ENCODE data around the gene TEX28.
"Not testable (repeated sequence)": the region's sequence is repeated elsewhere in the genome, so short reads cannot be mapped to it uniquely, and the experiment has no call there.

The TEX28 gene, protein sequence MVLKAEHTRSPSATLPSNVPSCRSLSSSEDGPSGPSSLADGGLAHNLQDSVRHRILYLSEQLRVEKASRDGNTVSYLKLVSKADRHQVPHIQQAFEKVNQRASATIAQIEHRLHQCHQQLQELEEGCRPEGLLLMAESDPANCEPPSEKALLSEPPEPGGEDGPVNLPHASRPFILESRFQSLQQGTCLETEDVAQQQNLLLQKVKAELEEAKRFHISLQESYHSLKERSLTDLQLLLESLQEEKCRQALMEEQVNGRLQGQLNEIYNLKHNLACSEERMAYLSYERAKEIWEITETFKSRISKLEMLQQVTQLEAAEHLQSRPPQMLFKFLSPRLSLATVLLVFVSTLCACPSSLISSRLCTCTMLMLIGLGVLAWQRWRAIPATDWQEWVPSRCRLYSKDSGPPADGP

DNA sequence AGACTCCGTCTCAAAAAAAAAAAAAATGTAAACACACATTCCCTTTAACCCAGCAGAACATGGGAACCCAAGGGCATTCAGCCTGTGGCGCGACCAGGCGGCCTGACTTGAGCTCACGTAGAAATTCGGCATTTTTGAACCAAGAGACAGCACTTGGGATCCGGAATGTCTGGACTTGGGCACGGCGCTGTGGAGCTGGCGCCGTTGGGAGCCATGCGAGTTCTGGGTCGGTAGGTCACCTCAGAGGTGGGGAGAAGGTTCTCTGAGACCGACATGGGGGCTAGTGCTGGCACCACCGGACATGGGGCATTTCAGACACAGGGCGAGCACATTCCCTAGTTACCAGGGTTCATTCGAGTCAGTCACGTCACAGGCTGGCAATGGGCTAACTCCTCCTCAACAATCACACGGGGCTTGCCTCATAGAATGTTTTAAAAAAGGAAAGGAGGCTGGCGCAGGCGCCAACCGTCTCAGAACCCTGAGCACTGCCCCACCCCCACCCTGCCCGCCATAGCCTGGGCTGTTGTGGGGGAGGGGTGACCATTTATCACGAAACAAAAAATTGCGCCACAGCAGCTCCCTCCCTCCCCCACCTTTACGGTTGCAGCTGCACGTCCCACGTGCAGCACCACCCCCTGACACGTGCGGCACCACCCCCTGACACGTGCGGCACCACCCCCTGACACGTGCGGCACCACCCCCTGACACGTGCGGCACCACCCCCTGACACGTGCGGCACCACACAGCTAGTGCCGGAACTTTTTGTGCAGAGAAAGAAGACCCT is at the start of gene TEX28:
TEX28 (minus strand) TSS at position 334 of the 784 bp plus-strand sequence. CDS start 3,007 bp downstream, outside the sequence.
- no peak for DNase-seq (ENCODE audit: low spot score)
- TF ChIP-seq, protein P1, sequence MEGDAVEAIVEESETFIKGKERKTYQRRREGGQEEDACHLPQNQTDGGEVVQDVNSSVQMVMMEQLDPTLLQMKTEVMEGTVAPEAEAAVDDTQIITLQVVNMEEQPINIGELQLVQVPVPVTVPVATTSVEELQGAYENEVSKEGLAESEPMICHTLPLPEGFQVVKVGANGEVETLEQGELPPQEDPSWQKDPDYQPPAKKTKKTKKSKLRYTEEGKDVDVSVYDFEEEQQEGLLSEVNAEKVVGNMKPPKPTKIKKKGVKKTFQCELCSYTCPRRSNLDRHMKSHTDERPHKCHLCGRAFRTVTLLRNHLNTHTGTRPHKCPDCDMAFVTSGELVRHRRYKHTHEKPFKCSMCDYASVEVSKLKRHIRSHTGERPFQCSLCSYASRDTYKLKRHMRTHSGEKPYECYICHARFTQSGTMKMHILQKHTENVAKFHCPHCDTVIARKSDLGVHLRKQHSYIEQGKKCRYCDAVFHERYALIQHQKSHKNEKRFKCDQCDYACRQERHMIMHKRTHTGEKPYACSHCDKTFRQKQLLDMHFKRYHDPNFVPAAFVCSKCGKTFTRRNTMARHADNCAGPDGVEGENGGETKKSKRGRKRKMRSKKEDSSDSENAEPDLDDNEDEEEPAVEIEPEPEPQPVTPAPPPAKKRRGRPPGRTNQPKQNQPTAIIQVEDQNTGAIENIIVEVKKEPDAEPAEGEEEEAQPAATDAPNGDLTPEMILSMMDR (IDR thresholded peaks at IDR 0.05), result no peak
- Histone ChIP-seq H3K27ac (no peak within 1 kb of the TSS), H3K4me3 (no peak within 1 kb of the TSS)

DNA sequence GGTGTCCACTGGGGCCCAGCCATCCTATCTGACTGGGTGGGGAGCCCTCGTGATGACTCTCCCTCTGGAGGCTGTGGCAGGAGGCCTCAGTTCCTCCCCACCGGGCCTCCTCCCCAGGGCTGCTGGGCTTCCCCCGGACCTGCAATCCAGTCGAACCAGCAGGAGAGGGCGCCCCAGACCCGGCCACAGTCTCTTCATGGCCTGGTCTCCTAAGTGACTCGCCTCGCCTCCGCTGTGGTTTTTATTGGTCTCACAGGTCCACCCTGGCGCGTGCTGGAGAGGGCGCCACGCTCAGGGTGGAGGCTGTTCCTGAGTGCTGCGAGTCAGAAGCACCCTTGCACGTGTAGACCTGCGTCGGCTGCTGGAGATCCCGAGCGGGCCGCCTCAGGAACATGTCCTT is 48.7 kb upstream of the TEX28 start:
- DNase-seq (ENCODE audit: low spot score); H3K27ac ChIP-seq; H3K4me3 ChIP-seq: not testable (repeated sequence)

DNA sequence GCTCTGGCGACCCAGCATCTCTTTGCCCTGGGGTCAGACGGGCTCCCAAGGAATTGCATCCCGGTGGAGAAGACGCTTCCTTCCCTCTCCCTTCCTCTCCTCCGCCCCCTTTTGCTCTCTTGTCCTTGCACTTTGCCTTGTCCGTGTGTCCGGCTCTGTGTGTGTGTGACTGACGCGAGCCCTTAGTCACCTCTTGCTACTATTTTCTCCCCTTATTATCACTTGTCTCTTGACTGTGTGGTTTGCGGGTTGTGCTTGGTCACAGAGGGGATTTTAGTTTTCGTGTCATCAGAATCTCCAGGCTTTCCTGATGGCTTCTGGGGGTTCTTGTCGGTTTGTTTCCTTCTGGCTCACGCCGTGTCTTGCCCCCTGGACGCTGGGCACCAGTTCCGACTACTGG is 48.1 kb upstream of the TEX28 start:
- H3K4me3 ChIP-seq, result not testable (repeated sequence)

DNA sequence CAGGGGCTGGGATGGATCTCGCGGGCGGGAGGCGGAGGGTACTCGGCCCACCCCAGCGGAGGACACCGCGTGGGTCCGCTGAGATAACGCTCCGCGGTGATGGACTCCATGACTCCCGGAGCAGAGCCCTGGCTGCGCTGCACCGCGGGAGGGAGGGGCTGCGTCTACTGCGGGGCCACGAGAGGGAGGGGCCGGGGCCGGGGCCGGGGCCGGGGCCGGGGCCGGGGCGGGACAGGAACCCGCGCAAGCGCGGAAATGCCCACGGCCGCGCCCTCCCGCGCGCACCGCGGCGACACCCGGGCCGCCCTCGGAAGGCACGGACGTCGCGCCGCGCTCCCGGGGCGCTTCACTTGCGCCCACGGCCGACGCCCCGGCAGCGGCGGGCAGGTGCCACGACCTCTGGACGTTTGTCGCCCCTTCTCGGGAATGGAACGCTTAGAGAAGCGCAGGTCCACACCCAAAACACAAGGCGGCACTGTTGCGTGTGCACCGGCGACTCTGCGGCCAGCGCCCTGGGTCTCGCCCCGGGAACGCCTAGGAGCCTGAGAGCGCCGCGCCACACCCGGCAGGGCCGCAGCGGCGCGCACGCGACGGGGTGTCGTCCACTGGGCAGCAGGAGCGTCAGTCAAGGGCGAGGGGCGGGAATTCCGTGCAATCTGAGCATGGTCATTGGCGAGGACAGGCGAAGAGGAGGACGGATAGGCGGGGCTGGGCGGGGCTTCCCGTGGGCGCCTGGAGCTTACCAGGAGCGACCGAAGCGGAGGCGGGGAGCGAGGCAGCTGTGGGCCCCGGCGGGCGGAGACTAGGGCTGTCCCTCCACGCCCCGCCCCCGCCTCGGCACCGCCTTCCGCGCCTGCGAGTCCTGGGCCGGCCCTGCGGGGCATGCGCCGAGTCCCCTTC is 46.7 kb upstream of the TEX28 start:
- not testable (repeated sequence) for H3K27ac ChIP-seq; DNase-seq (ENCODE audit: low spot score); H3K4me3 ChIP-seq

More for the DNA sequence above, 48.1 kb upstream of the TEX28 start:
- H3K27ac ChIP-seq; DNase-seq (ENCODE audit: low spot score): not testable (repeated sequence)

DNA sequence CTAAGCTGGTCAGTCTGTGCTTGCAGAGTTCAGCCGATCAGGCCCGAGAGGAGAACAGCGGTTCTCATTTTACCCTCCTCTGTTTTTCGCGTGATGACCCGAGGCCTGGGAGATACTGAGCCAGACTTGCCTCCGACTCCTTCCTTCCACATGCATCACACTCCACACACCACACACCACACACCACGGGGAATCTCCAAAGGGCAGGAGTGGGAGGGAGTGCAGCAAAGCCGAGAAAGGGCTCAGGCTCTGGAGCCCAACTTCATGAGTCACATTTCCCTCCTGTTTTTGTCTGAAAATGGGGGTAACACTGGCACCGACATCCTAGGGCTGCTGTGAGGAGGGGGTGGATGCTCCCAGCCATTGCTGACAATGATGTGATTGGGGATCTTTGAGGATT is 39.6 kb upstream of the TEX28 start:
- TF ChIP-seq, protein P1 (IDR thresholded peaks at IDR 0.05), result no peak
- Histone ChIP-seq H3K4me3 (no peak overlapping the region), H3K27ac (no peak overlapping the region)
- DNase-seq (ENCODE audit: low spot score), result no peak

DNA sequence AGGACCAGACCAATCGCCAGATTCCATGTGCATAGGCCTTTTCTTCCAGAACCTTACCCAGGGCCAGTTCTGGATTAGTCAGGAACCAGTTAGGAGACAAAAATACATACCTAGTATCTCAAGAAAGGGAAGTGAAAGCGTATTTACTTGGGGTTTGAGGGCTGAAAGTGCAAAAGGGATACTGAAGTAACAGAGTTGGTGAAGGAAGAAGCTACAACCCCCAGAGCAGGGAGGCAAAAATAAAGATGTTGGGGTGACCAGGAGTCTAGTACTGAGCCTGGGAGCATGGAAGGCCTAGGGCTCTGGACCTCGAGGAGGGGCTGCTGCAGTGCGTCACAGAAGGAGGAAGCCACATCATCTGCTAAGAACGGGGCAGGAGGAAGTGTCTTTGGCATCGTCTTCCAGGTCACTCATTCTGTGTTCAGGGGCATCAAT is 38.9 kb upstream of the TEX28 start:
- Histone ChIP-seq H3K27ac (no peak overlapping the region), H3K4me3 (no peak overlapping the region)
- TF ChIP-seq, protein P1 (IDR thresholded peaks at IDR 0.05), result no peak
- DNase-seq (ENCODE audit: low spot score), result no peak

DNA sequence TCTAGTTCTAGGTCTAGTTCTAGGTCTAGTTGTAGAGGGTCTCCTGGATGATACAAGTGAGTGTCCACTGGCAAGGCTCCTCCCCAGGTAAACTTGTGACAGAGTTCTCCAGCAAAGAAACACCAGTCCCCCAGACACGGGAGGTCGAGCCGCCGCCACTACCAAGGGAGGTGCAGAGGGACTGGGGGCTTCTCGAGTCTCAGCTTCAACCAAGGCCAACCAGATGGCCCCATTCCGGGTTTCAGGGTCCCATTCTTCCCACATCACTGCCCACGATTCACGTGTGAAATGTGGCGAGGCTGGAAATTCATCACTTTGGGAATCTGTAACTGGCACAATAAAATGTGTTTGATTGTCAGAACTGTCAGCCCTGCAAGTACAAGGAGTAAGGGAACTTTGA is 38.2 kb upstream of the TEX28 start:
- no peak for DNase-seq (ENCODE audit: low spot score)
- no peak overlapping the region for H3K4me3 ChIP-seq
- H3K27ac ChIP-seq, result no peak overlapping the region
- TF ChIP-seq, protein P1 (IDR thresholded peaks at IDR 0.05), result no peak

DNA sequence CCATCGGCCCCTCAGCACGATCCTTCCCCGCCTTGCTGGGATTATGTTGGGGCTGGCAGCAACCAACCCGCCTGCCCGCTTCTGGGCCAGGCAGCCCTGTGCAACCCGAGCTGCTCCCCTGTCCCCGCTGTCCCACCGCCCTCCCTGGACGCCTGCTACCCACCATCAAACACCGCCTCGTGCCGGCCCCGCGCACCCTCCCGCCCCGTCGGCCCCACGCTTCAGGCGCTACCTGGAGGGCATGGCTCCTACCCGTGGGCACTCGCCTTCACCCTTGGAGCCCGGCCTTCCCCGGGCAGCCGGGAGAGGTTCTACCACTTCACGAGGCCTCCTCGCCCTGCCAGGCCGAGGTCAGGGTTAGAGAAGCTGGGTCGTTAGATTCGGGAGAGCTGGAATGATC is 37.6 kb upstream of the TEX28 start:
- H3K4me3 ChIP-seq, result no peak overlapping the region
- TF ChIP-seq, protein P1 (IDR thresholded peaks at IDR 0.05), result no peak
- DNase-seq (ENCODE audit: low spot score), result no peak
- no peak overlapping the region for H3K27ac ChIP-seq

All from coronary artery (tissue), 2 donors.